GM18526 (cell line): ENCODE data around the gene C17orf67.

Experiments used
- POLR2A ChIP-seq: IDR thresholded peaks from 3 replicates; pipeline ENCODE4 v1.6.1; 2011; ENCODE audit not compliant: insufficient read length; ENCODE audit errors: extremely low read depth

C17orf67 gene

DNA sequence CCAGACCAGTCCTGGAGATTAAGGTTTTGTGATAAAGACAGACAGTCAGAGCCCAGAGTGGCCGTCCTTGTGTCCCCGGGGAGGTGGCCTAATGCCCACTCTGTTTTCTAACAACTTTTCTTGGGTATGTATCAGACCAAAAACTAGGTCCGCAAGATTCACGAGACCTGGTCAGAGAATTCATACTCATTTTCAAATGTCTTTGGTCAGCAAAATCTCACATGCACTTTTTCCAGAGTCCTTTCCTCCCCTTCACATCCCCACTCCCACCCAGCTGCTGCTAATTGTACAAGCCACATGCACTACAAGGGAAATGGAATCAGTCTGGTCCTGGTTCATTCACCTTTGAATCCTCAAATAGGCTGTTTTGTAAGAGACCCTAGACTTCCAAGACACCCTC lies 61.7 kb downstream of the C17orf67 start:
- TF ChIP-seq POLR2A, result no peak

DNA sequence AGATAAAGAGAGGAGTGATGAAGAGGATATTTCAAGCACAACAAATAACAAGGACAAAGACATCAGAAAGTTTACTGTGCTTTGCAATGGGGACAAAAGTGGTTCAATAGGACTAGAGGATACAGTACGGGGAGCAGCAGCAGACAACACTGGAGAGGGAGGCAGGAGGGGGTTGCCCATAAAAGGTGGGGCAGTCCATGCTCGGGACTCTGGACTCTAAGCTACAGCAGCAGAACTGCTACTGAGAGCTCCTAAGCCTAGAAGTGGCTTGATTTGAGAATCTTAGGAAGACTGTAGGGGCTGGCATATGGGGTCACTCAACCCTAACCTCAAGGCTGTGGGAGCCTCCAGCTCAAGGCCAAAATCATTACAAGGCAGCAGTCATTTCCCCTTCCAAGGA lies 62.2 kb downstream of the C17orf67 start:
- no peak for TF ChIP-seq POLR2A

DNA sequence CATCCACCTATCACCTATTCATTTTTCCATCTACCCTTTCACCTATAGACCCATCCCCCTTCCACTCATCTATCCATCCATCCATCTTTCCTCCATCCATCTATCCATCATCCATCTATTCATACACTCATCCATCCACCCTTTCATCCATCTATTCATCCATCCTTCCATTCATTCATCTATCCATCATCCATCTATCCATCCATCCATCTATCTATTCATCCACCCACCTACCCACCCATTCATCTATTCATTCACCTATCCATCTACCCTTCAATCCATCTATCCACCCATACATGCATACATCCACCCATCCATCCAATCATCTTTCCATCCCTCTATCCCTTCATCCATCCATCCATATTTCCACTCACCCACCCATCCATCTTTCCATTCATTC lies 63.3 kb downstream of the C17orf67 start:
- TF ChIP-seq POLR2A, result no peak

DNA sequence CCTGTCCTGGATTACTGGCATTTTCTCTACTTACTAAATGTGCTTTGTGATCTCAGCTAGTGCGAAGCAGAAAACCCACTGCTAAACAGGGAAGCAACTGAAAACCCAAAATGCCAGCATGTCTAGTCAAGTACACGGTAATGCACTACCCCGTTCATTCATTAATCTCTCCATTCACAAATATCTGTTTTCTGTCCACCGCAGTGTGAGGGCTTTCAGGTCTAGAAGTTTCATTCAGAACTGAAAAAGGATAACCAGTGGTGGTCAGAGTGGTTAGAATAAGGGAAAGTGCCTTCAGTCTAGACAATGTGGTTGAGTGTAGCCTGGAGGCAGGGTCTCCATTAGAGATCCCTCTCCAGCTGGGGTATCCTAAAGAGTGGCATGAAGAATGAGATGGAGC lies 68.3 kb downstream of the C17orf67 start:
- no peak for TF ChIP-seq POLR2A

DNA sequence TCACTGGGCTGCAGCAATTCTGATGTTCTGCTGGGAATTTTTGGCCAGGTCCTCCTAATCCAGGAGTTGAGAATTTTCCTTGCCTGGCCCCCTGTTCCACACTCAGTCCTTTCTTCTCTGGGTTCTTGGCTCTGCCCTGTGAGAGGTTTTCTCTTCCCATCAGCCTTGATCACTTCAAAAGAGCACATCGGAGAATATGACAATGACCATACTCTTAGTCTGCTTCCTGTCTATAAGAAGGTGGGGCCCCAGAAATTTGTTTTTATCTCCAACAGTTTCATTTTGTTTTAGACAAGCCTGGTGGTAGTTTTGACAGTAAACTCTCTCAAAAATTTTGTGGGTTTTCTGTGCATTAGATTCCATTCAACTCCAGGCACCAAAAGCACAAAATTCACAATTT lies 70.7 kb downstream of the C17orf67 start:
- no peak for TF ChIP-seq POLR2A

DNA sequence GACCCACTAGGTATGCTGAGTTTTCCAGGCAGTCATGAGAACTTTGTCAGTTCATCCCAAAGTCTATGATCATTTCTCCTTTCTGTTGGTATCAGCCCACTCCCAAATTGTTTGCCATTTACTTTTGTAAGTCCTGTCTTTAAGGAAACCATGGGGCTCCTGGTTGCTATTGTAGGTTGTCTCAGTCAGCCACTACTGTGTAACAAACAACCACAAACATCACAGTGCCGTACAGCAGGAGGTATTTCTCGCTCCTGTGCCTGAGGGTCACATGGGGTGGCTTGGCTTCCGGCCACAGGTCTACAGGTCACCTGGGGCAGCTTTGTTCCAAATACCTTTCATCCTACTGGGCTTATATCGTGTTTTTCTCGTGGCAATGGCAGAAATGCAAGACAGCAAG lies 71.6 kb downstream of the C17orf67 start:
- no peak for TF ChIP-seq POLR2A

DNA sequence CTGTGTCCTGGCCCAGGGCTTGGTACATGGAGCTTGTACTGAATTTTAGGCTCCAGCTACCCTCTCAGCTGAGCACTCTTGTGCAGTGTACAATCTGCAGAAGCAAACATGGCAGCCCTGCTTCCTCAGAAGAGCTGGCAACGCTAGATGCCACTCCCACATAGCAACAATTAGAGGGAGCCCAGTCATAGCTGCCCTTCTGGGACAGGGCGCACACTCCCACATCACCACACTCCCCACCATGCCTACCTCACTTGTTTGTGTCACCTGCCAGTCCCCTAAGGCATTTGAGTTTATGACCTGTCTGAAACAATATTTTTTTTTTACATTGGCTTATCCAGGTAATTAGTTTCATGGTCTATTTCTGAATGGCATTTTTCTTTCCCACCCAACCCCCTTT lies 72.3 kb downstream of the C17orf67 start:
- no peak for TF ChIP-seq POLR2A

DNA sequence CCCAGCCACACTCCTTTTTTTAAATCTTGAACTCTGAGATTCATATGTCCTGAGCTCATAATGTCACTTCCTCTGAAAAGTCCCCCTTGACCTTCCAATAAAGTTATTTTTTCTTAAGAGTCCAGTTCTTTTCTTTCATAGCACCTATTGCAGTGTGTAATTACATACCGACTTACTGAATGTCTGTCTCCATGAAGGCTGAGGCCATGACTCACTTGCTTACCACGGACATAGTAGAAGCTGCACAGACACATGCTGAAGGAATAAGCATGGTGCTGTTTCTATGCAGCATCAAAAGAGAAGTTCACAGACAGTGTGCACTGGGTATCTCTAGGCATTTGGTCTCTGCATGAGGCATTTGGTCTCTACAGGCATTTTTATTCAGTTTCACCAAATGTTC lies 77.2 kb downstream of the C17orf67 start:
- no peak for TF ChIP-seq POLR2A

DNA sequence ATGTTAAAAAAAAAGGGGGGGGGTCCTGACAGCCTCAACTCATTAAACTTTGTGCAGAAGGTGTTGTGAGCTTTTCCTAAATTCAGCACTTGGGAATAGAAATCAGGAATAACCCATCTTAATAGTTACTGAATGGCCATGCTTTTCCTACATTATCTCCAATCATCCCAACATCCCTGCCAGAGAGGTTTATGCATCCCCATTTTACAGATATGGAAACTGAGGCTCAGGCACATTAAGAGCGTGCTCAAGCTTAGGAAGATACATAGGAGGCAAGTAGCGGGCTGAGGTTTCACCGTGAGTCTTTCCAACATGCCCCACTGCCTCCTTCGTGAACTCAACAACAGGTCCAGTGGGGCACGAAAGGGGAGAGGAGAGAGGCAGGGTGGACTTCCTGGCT lies 78.4 kb downstream of the C17orf67 start:
- no peak for TF ChIP-seq POLR2A

DNA sequence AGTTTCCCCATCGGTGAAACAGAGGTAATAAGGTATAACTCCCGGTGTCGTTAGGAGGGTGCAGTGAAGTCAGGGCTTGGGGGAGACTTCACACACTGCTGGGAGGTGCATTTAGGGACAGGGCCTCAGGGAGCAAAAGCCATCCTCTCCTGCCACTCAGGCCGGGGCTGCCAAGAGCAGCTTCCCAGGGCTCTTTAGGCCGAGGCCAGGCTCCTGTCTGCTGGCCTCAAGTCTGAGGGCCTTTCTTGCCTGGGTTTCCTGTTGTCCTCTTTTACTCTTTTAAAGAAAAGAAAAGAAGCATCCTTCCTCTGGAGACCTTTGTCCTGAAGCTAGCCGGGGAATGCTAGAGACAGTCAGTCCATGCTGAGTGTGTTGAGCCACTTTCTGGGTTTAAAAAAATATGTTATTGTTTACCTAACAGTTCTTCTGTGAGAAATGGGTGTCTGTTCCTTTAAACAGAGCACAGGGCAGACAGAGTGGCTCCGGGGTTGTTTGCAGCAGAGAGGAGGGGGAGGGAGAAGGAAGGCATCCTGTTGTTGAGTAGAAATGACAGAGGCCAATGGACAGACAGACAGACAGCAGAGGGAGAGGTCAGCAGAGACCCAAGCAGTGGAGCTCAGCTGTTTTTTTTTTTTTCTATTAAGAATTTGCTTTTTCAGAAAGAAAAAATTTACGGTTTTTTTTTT lies 79.1 kb downstream of the C17orf67 start:
- no peak for TF ChIP-seq POLR2A

DNA sequence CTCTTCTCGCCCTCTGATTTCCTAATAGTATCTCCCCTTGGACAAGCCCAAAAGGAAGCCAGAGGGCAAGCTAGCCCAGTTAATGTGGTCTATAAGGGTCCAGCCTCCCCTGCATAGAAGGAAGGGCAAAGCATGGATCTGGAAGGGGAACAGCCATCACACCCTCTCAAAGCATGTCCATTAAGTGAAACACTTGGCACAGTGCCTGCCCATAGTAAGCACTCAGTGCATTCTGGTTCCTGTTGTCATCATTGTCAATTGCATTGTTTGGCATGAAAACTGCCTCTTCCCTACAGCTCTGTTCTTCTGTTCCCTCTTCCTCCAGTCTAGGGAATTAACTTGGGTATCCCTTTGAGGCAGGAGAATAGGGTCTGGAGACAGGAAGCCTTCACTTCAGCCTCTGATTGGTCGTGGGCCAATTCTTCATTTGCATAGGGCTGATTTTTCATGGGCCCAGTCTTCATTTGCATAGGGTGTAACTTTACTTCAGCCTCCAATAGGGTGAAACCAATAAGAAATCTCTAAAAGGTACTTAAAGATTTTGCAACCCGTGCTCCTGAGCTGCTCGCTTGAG lies 81.4 kb downstream of the C17orf67 start:
- TF ChIP-seq POLR2A, result no peak

DNA sequence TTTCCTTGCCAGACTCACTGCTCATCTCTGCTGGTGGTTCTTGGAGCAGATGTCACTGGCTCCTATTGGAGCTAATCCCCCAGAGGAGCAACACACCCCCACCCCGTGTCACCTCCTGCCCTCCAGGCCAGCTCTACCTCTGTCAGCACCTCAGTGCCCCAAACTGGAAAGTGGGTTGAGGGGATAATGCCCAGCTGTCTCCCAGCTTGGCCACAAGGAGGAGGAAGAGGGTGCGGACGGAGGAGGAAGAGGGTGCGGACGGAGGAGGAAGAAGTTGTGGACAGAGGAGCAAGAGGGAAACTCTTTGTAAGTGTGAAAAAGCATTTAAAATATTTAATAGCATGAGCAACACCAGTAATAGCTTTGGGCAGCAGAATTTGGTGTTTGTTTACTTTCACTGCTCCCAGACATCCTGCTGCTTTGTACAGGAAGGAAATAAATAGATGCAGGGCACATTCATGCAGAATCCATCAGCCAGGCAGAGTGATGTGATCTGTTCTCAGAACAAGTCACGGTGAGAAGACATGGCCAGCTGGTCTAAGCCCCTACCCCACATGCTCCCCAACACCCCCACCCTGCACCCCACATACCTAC lies 82.5 kb downstream of the C17orf67 start:
- no peak for TF ChIP-seq POLR2A

DNA sequence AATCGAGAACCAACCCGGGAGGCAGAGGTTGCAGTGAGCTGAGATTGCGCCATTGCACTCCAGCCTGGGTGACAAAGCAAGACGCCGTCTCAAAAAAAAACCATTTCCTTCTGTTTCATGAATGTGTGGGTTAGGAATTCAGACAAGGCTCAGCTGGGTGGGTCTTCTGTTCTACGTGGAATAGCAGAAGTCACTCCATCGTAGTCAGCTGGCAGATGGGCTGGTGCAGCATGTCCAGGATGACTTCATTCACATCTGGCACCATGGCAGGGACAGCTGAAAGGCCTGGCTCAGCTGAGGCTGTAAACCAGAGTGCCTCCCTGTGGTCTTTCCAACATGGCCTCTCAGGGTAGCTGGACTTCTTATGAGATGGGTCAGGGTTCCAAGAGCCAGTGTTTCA lies 89.0 kb downstream of the C17orf67 start:
- TF ChIP-seq POLR2A, result no peak

DNA sequence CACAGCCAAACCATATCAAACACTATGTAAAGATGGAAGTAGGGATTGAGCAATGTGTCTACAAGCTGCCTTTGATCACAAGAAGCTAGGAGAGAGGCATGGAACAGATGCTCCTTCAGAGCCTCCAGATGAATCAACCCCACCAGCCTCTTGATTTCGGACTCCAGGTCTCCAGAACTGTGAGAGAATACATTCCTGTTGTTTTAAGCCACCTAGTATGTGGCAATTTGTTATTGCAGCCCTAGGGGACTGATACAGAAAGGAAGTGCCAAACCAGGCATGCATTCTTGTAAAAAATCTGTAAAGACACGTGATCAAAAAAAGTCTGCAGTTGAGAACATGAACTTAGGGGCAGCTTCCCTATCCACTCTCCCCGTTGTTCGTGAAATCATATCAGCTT lies 91.1 kb downstream of the C17orf67 start:
- TF ChIP-seq POLR2A, result no peak
